Loucy (cell line): ENCODE results near the gene SLC9A9.

Experiments used
- CTCF ChIP-seq: fragments of 200-600 bp; sonication (generic); conservative IDR thresholded peaks from 2 replicates; pipeline ENCODE4 v1.5.1; 2014; ENCODE audit warnings: mild to moderate bottlenecking, antibody characterized with exemption, low read length
- EZH2phosphoT487 ChIP-seq: fragments of 200-600 bp; IDR thresholded peaks from 2 replicates; pipeline ENCODE4 v1.6.1; 2018; ENCODE audit warnings: antibody characterized with exemption, mild to moderate bottlenecking, moderate library complexity, borderline replicate concordance

- TF ChIP-seq CTCF (no peak), EZH2phosphoT487 (no peak)
These were observed 78.7 kb downstream of the SLC9A9 start for GRCh38 chr3:143769616-143770015.
